Panc1 (cell line): Measurements from ENCODE around the gene ELSPBP1.

Source experiments
- CTCF ChIP-seq: fragments of 450-650 bp; IDR thresholded peaks from 2 replicates; pipeline ENCODE4 v1.5.1; 2017; ENCODE audit warnings: mild to moderate bottlenecking
- POLR2AphosphoS5 ChIP-seq: IDR thresholded peaks from 2 replicates; pipeline ENCODE4 v1.6.1; 2012; ENCODE audit warnings: mild to moderate bottlenecking, low read depth, low read length, moderate library complexity
- REST ChIP-seq, 2 experiments: IDR thresholded peaks; 2 replicates each; pipeline ENCODE4 v1.6.1; 2011 to 2012; ENCODE audit warnings: low read depth in 2 of 2, control low read depth in 1 of 2, low read length in 1 of 2, mild to moderate bottlenecking in 1 of 2, moderate library complexity in 1 of 2; ENCODE audit not compliant: insufficient read depth in 1 of 2
- SIN3A ChIP-seq: IDR thresholded peaks from 2 replicates; pipeline ENCODE4 v1.6.1; 2012; ENCODE audit warnings: low read depth, mild to moderate bottlenecking, low read length, moderate library complexity, borderline replicate concordance; ENCODE audit not compliant: insufficient read depth
- TCF7L2 ChIP-seq: IDR thresholded peaks from 2 replicates; pipeline ENCODE4 v1.6.1; 2011; ENCODE audit warnings: mild to moderate bottlenecking, low read depth, low read length, inconsistent platforms

GRCh38 chr19:48069435-48069834 is 75.0 kb downstream of the ELSPBP1 start:
- TF ChIP-seq REST (IDR thresholded peaks at IDR 0.05; ENCODE audit: insufficient read depth in 1 of 2, low read depth in 2 of 2, low read length in 1 of 2) = no peak
- TF ChIP-seq CTCF = no peak
- no peak for TF ChIP-seq POLR2AphosphoS5
- no peak for TF ChIP-seq SIN3A
- TF ChIP-seq TCF7L2 = no peak
